Activated CD8-positive, alpha-beta memory T cell treated with anti-CD3 and anti-CD28 coated beads, Interleukin-2, amount 50 U/mL, for 1 hour (primary cell): ENCODE data around the gene PICK1.

Experiments
- DNase-seq: peaks from one replicate; pipeline ENCODE4 v3.0.0-alpha.2; 2020; ENCODE audit errors: extremely low read depth

PICK1 gene

GRCh38 chr22:38087855-38088254 is 30.7 kb downstream of the PICK1 start:
- no peak for DNase-seq

- no peak for DNase-seq
Measured at GRCh38 chr22:38088629-38089473, 31.6 kb downstream of the PICK1 start.

- no peak for DNase-seq
Measured at GRCh38 chr22:38089474-38089851, 32.3 kb downstream of the PICK1 start.

- DNase-seq, result no peak
Measured at GRCh38 chr22:38097058-38097457, 39.9 kb downstream of the PICK1 start.

- no peak for DNase-seq
Measured at GRCh38 chr22:38097557-38098409, 40.6 kb downstream of the PICK1 start.

- DNase-seq, result no peak
Measured at GRCh38 chr22:38098410-38099249, 41.4 kb downstream of the PICK1 start.

- DNase-seq, result no peak
Measured at GRCh38 chr22:38103641-38104040, 46.4 kb downstream of the PICK1 start.

- no peak for DNase-seq
Measured at GRCh38 chr22:38104084-38104483, 46.9 kb downstream of the PICK1 start.

- DNase-seq, result no peak
Measured at GRCh38 chr22:38106814-38107578, 49.8 kb downstream of the PICK1 start.

- no peak for DNase-seq
Measured at GRCh38 chr22:38107692-38108515, 50.7 kb downstream of the PICK1 start.

- DNase-seq, result no peak
Measured at GRCh38 chr22:38108561-38109319, 51.5 kb downstream of the PICK1 start.

GRCh38 chr22:38109371-38110001 is 52.3 kb downstream of the PICK1 start:
- DNase-seq, result no peak

- no peak for DNase-seq
Measured at GRCh38 chr22:38110008-38110862, 53.0 kb downstream of the PICK1 start, which contains the start of gene BAIAP2L2. Gene BAIAP2L2, minus strand, starts transcription at chr22:38110684. Its CDS starts 159 bp downstream, at chr22:38110525.

GRCh38 chr22:38110863-38111852 is 54.0 kb downstream of the PICK1 start:
- DNase-seq, result no peak

- no peak for DNase-seq
Measured at GRCh38 chr22:38111925-38112355, 54.7 kb downstream of the PICK1 start.

- no peak for DNase-seq
Measured at GRCh38 chr22:38112381-38112780, 55.2 kb downstream of the PICK1 start.
